ENCODE results near the gene SMARCE1. TPM values are rescaled to one million over a fixed set of nuclear protein-coding genes. Genes with fewer than 3 reads are reported as not detected.

SMARCE1 gene
- polyA plus RNA-seq, 6 donors from 2014 or later = 211 to 267 (median 255) TPM

- no peak for DNase-seq
- peaks cover 24 to 27% of the 10 kb centered on the region in 2 donors for H3K36me3 Mint-ChIP-seq
- ATAC-seq (ENCODE audit: low read depth in 2 of 2) = no peak
- H3K4me3 Mint-ChIP-seq = no peak overlapping the region
- no peaks in the 10 kb centered on the region for H3K9me3 Mint-ChIP-seq
- peaks cover 9 to 13% (median 13%) of the 10 kb centered on the region in 3 donors for H3K4me1 Mint-ChIP-seq
- H3K27ac Mint-ChIP-seq = no peak overlapping the region
- no peaks in the 10 kb centered on the region for H3K27me3 Mint-ChIP-seq
Measured at GRCh38 chr17:40629842-40630241, 17.8 kb downstream of the SMARCE1 start.

DNA sequence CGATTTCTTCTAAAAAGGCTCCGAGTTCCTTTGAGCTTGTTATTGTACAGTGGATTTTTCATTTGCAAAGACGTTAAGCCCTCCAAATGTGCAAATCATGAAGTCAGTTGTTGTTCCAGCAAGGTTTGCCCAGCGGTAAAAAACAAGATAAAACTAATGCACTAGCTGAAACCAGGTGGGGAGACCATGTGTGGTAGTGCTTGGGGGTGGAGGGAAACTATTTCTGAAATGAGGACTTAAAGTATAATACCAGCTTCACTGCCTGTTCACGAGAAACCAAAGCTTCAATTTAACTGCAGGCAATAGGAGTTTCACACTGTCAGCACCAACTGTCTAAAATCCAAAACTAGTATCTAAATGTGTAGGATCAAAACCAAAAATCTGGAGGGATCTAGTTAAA lies 22.3 kb downstream of the SMARCE1 start:
- peaks cover 27 to 51% (median 44%) of the 10 kb centered on the region in 3 donors for H3K4me1 Mint-ChIP-seq
- H3K9me3 Mint-ChIP-seq = no peaks in the 10 kb centered on the region
- H3K4me3 Mint-ChIP-seq = no peak overlapping the region
- H3K27me3 Mint-ChIP-seq = no peaks in the 10 kb centered on the region
- peak overlapping the region in 4 of 6 donors; percentile 49 to 77 (median 70) for H3K27ac Mint-ChIP-seq
- ATAC-seq (ENCODE audit: low read depth in 2 of 2) = no peak
- H3K36me3 Mint-ChIP-seq = peaks cover 6 to 7% of the 10 kb centered on the region in 2 donors
- DNase-seq = no peak

DNA sequence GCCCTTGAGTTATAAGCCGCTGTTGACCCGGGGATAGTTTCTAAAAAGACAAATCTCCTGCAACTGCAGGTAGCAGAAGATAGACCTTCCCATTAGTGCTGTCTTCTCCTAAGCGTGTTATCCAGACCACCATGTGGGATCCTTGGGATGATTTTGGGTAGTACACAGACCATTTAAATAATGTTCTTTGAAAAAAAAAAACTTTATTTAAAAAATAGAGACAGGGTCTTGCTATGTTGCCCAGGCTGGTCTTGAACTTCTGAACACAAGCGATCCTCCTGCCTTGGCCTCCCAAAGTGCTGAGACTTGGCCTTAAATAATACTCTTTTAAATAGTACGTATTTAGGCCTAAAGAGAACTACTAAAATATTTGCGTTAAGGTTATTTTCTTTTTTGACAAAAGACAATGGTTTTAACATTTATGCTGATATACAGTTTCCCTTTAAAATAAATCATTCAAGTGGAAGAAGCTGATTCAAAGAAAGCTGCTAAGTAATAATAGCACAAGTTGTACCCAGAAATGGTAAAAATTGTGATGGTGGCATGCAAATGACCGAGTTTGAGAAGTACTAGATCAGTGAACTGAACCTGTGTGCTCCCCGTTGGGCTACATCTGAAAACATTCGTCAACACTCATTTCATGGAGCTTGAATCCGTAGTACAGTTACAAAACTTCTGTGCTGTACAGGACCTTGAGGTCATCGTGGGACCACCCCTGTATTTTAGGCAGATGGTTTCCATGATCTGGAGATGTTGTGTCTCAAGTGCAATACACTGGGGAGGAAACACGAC lies 24.0 kb downstream of the SMARCE1 start:
- Mint-ChIP-seq H3K4me1 (peaks cover 34 to 63% (median 52%) of the 10 kb centered on the region in 3 donors), H3K4me3 (peak overlapping the region in 7 of 8 donors; percentile 56 to 81 (median 65)), H3K9me3 (no peaks in the 10 kb centered on the region), H3K36me3 (peaks cover 1 to 2% of the 10 kb centered on the region in 2 donors), H3K27ac (peak overlapping the region; percentile 58 to 97 (median 90)), H3K27me3 (no peaks in the 10 kb centered on the region)
- DNase-seq (peak; percentile 62), ATAC-seq (ENCODE audit: low read depth in 2 of 2) (peak; percentile 50 to 59)

DNA sequence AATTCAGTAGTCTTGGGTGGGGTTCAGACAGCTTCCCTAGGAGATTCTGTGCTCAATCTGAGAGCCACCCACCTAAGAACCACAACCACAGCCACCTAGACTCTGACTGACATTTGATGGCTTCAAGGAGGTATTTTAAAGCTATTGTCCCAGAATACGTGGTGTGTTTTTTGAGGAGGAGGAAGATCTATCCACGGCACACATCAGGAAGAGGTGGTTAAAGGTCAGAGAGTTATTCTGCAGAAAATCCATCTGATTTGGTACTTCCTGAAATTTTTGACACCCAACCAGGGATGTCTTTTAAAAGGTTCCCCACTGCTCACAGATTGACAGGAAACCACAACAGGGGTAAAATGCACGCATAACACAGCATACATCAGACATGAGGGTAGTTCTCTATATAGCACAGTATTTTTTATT lies 25.1 kb downstream of the SMARCE1 start:
- Mint-ChIP-seq H3K27me3 (no peaks in the 10 kb centered on the region), H3K36me3 (no peaks in the 10 kb centered on the region), H3K4me3 (peak overlapping the region in 7 of 8 donors; percentile 30 to 72 (median 52)), H3K4me1 (peaks cover 36 to 70% (median 55%) of the 10 kb centered on the region in 3 donors), H3K27ac (peak overlapping the region in 5 of 6 donors; percentile 70 to 86 (median 82)), H3K9me3 (no peaks in the 10 kb centered on the region)
- peak; percentile 48 for DNase-seq
- ATAC-seq (ENCODE audit: low read depth in 2 of 2) = peak; percentile 57 to 64

DNA sequence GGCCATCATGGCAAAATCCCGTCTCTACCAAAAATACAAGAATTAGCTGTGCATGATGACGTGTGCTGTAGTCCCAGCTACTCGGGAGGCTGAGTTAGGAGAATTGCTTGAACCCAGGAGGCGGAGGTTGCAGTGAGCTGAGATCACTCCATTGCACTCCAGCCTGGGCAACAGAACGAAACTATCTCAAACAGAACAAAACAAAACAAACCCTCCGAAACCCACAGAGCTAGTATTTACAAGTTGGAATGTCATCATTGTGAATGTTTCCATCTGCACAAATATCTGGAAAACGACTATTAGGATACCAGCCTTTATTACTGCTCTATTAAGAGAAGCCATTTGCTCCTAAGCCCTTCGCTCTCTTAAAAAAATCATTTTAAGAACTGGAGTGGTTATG lies 26.0 kb downstream of the SMARCE1 start:
- H3K27me3 Mint-ChIP-seq = no peaks in the 10 kb centered on the region
- peak overlapping the region in 1 of 8 donors; percentile 16 for H3K4me3 Mint-ChIP-seq
- no peaks in the 10 kb centered on the region for H3K9me3 Mint-ChIP-seq
- H3K27ac Mint-ChIP-seq = peak overlapping the region in 3 of 6 donors; percentile 69 to 99 (median 82)
- DNase-seq = no peak
- H3K4me1 Mint-ChIP-seq = peaks cover 42 to 79% (median 59%) of the 10 kb centered on the region in 3 donors
- no peak for ATAC-seq (ENCODE audit: low read depth in 2 of 2)
- no peaks in the 10 kb centered on the region for H3K36me3 Mint-ChIP-seq

DNA sequence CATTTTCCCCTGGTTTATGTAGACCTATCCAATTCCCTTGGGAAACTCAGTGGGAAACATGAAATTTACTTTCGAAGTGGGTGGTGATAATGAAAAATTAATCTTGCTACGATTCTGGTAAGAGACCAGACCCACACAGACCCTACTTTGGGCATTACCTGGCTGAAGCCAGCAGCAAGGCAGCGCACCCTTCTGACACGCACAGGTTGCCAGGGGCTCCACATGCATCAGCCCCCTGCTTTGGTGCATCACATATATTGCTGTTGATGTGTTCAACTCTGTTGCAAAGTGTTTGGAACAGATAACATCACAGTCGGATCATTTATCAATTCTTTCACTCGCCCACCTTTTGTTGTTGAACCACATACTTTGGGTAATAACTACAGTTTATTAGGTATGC lies 26.6 kb downstream of the SMARCE1 start:
- Mint-ChIP-seq H3K4me3 (peak overlapping the region in 3 of 8 donors; percentile 57 to 85 (median 63)), H3K27me3 (no peaks in the 10 kb centered on the region), H3K4me1 (peaks cover 48 to 82% (median 65%) of the 10 kb centered on the region in 3 donors), H3K27ac (peak overlapping the region in 4 of 6 donors; percentile 42 to 99 (median 94)), H3K36me3 (no peaks in the 10 kb centered on the region), H3K9me3 (peaks cover 0 to 1% (median 0%) of the 10 kb centered on the region in 7 donors)
- DNase-seq (no peak), ATAC-seq (ENCODE audit: low read depth in 2 of 2) (no peak)

DNA sequence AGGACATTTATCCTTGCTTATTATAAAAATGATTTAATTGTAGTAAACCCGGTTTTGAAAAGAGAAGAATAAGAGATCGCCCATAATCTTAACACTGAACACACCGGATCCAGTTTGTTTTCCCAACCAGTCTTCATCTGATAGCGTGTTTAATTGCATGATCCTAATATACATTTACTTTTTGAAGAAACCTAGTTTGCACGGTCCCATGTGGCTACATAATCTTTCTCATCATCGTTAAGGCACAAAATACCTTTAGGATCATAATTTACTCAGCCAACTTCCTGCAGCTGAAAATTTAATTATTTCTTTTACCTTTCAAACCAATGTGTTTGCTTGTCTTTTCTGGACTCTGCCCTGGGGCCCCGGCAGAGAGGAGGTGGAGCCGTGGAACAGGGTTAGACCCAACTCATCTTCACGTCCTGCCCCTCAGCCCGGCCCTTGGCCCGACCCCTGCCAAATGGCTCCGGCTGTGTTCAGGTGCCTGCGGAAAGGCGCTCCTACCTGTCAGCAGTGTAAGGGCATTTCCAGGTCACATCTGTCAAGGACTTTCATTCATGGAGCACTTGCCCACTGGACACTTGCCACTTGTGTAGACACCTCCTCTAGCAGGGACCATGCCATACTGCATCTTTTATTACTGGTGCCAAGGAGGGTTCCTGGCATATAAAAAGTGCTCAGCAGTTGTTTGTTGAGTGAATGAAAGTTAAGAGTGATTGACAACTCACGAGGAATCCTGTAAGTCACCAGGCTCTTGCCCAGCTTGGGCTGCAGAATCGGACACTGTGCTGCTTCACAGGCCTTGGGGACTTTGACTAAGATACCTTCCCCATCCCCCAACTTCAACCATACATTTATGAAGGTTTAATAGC lies 28.6 kb downstream of the SMARCE1 start:
- peak overlapping the region in 5 of 6 donors; percentile 90 to 99 (median 96) for H3K27ac Mint-ChIP-seq
- H3K4me1 Mint-ChIP-seq = peaks cover 55 to 81% (median 66%) of the 10 kb centered on the region in 3 donors
- H3K36me3 Mint-ChIP-seq = no peaks in the 10 kb centered on the region
- peaks cover 0 to 1% (median 0%) of the 10 kb centered on the region in 7 donors for H3K9me3 Mint-ChIP-seq
- ATAC-seq (ENCODE audit: low read depth in 2 of 2) (no peak), DNase-seq (no peak)
- peak overlapping the region in 6 of 8 donors; percentile 32 to 92 (median 86) for H3K4me3 Mint-ChIP-seq
- H3K27me3 Mint-ChIP-seq = no peaks in the 10 kb centered on the region

- ATAC-seq (ENCODE audit: low read depth in 2 of 2) (no peak), DNase-seq (no peak)
- Mint-ChIP-seq H3K9me3 (peaks cover 0 to 1% (median 0%) of the 10 kb centered on the region in 7 donors), H3K27ac (peak overlapping the region in 5 of 6 donors; percentile 15 to 95 (median 85)), H3K4me1 (peaks cover 55 to 80% (median 65%) of the 10 kb centered on the region in 3 donors), H3K4me3 (peak overlapping the region in 4 of 8 donors; percentile 28 to 56 (median 49)), H3K36me3 (no peaks in the 10 kb centered on the region), H3K27me3 (no peaks in the 10 kb centered on the region)
Measured at GRCh38 chr17:40617678-40618240, 29.9 kb downstream of the SMARCE1 start.

DNA sequence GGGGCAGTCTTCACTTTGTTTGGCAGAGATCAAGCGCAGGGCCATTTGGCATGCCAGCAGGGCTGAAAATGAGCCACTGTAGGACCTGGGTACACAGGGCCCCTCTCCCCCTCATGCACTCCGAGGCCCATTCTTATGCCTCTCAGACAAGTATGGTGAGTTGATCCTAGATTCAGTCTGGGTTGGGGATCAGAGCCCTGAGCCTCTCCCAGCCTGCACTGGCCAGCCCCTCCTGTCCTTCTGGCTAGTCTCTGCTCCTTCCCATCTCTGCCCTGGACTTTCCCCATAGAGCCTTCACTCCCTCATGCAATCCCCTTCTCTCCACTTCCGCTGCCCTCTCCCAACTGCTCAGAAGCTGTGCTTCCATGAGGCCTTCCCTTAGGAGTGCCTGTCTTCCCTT lies 31.0 kb downstream of the SMARCE1 start:
- Mint-ChIP-seq H3K27ac (peak overlapping the region; percentile 87 to 99 (median 96)), H3K4me3 (peak overlapping the region in 4 of 8 donors; percentile 16 to 48 (median 28)), H3K36me3 (no peaks in the 10 kb centered on the region), H3K9me3 (peaks cover 0 to 1% (median 0%) of the 10 kb centered on the region in 7 donors), H3K4me1 (peaks cover 51 to 78% (median 65%) of the 10 kb centered on the region in 3 donors), H3K27me3 (no peaks in the 10 kb centered on the region)
- DNase-seq = no peak
- no peak for ATAC-seq (ENCODE audit: low read depth in 2 of 2)

- DNase-seq (no peak), ATAC-seq (ENCODE audit: low read depth in 2 of 2) (no peak)
- Mint-ChIP-seq H3K27me3 (no peaks in the 10 kb centered on the region), H3K9me3 (peaks cover 0 to 1% (median 0%) of the 10 kb centered on the region in 7 donors), H3K36me3 (no peaks in the 10 kb centered on the region), H3K4me3 (peak overlapping the region in 6 of 8 donors; percentile 22 to 87 (median 60)), H3K27ac (peak overlapping the region; percentile 95 to 99 (median 97)), H3K4me1 (peaks cover 51 to 79% (median 69%) of the 10 kb centered on the region in 3 donors)
Measured at GRCh38 chr17:40615841-40616476, 31.7 kb downstream of the SMARCE1 start.

GRCh38 chr17:40615068-40615840 lies 32.4 kb downstream of the SMARCE1 start:
- Mint-ChIP-seq H3K27ac (peak overlapping the region; percentile 95 to 99 (median 97)), H3K4me1 (peaks cover 54 to 79% (median 67%) of the 10 kb centered on the region in 3 donors), H3K4me3 (peak overlapping the region; percentile 28 to 87 (median 74)), H3K9me3 (peaks cover 0 to 1% (median 0%) of the 10 kb centered on the region in 7 donors), H3K36me3 (no peaks in the 10 kb centered on the region), H3K27me3 (no peaks in the 10 kb centered on the region)
- ATAC-seq (ENCODE audit: low read depth in 2 of 2) = peak; percentile 85 to 86
- peak; percentile 89 for DNase-seq
